GM23338 (cell line): ENCODE data around the gene ETNPPL. TPM values are rescaled to one million over a fixed set of nuclear protein-coding genes. Genes with fewer than 3 reads are reported as not detected.
A peak's percentile ranks its signal among the peaks of the same experiment; 100 is the strongest.

Experiments
- ATAC-seq: fragments of 200-7000 bp; cut with Tn5 transposase; 3 replicates; pipeline ENCODE4 v1.9.1; 2020
- DNase-seq: peaks from one replicate; pipeline ENCODE4 v3.0.0-alpha.2; 2015; ENCODE audit warnings: low spot score
- H2AFZ ChIP-seq: fragments of 200-600 bp; sonication (generic); 2 replicates; pipeline ENCODE4 v1.8.0; 2016; ENCODE audit warnings: antibody characterized with exemption, mild to moderate bottlenecking, moderate library complexity
- H3F3A ChIP-seq: fragments of 200-600 bp; sonication (generic); replicated peaks from 2 replicates; pipeline ENCODE4 v1.8.0; 2017; ENCODE audit warnings: antibody characterized with exemption, mixed run types, low read depth
- H3K27ac ChIP-seq: fragments of 200-600 bp; sonication (generic); 2 replicates; pipeline ENCODE4 v1.6.1; 2016; ENCODE audit warnings: low read depth
- H3K27me3 ChIP-seq: fragments of 200-600 bp; sonication (generic); 2 replicates; pipeline ENCODE4 v1.8.0; 2016; ENCODE audit warnings: mild to moderate bottlenecking, mixed run types, moderate library complexity; ENCODE audit not compliant: insufficient read depth
- H3K36me3 ChIP-seq: fragments of 200-600 bp; sonication (generic); 2 replicates; pipeline ENCODE4 v1.8.0; 2016; ENCODE audit warnings: mild to moderate bottlenecking; ENCODE audit not compliant: insufficient read depth
- H3K4me1 ChIP-seq: fragments of 200-600 bp; sonication (generic); 2 replicates; pipeline ENCODE4 v1.8.0; 2016; ENCODE audit warnings: mild to moderate bottlenecking, moderate library complexity; ENCODE audit not compliant: insufficient read depth
- H3K4me2 ChIP-seq: fragments of 200-600 bp; sonication (generic); 2 replicates; pipeline ENCODE4 v1.7.1; 2017; ENCODE audit warnings: mixed run types
- H3K4me3 ChIP-seq: fragments of 200-600 bp; sonication (generic); 2 replicates; pipeline ENCODE4 v1.6.1; 2016; ENCODE audit warnings: mixed run types
- H3K79me2 ChIP-seq: fragments of 200-600 bp; sonication (generic); replicated peaks from 2 replicates; pipeline ENCODE4 v1.8.0; 2017; ENCODE audit warnings: mild to moderate bottlenecking; ENCODE audit not compliant: insufficient read depth
- H3K9me2 ChIP-seq: fragments of 200-600 bp; sonication (generic); 2 replicates; pipeline ENCODE4 v1.8.0; 2017; ENCODE audit not compliant: insufficient read depth
- H4K20me1 ChIP-seq: fragments of 200-600 bp; sonication (generic); replicated peaks from 2 replicates; pipeline ENCODE4 v1.8.0; 2017; ENCODE audit warnings: mild to moderate bottlenecking; ENCODE audit not compliant: insufficient read depth
- H3K27ac Mint-ChIP-seq: 2 replicates; pipeline ENCODE4 v1.8.0; 2020; ENCODE audit warnings: inconsistent platforms, mild to moderate bottlenecking, moderate library complexity, mixed read lengths
- H3K27me3 Mint-ChIP-seq: 3 replicates; pipeline ENCODE4 v1.8.0; 2022; ENCODE audit warnings: low read depth, mild to moderate bottlenecking, moderate library complexity, mixed read lengths, inconsistent platforms; ENCODE audit not compliant: insufficient read depth, poor library complexity
- H3K36me3 Mint-ChIP-seq: 3 replicates; pipeline ENCODE4 v1.8.0; 2021; ENCODE audit warnings: low read depth, mild to moderate bottlenecking, inconsistent platforms, moderate library complexity, mixed read lengths
- H3K4me1 Mint-ChIP-seq: 3 replicates; pipeline ENCODE4 v1.8.0; 2020; ENCODE audit warnings: mild to moderate bottlenecking, inconsistent platforms, mixed read lengths
- H3K4me3 Mint-ChIP-seq: 3 replicates; pipeline ENCODE4 v1.8.0; 2021; ENCODE audit warnings: moderate library complexity, mild to moderate bottlenecking, inconsistent platforms, mixed read lengths
- H3K9me3 Mint-ChIP-seq: 3 replicates; pipeline ENCODE4 v1.8.0; 2020; ENCODE audit warnings: moderate library complexity, mild to moderate bottlenecking, inconsistent platforms, mixed read lengths
- POLR2AphosphoS5 ChIP-seq: IDR thresholded peaks from 2 replicates; pipeline ENCODE4 v1.6.1; 2016; ENCODE audit warnings: antibody characterized with exemption, low read depth
- polyA plus RNA-seq: library from polyadenylated mRNA; unstranded; fragments of >200 nt; fragmentation: Nextera tagmentation; extraction: Ambion mirVana; gene quantifications from 2 replicates; pipeline ENCODE4 v1.2.1, GENCODE V29; 2016
- total RNA-seq: library from RNA; depleted of rRNA; stranded (reverse); fragments of >200 nt; shearing (Covaris generic); gene quantifications from 2 replicates; pipeline ENCODE4 v1.2.3, GENCODE V29; 2014
- TF ChIP-seq, protein P1 (sequence below): fragments of 250-450 bp; sonication (Bioruptor Pico); IDR thresholded peaks from 2 replicates; pipeline ENCODE4 v1.5.0; 2020; ENCODE audit warnings: mild to moderate bottlenecking, moderate library complexity
- TF ChIP-seq, protein P2 (sequence below), 2 experiments: fragments of 200-600 bp in 1 of 2; sonication (generic) in 1 of 2; conservative IDR thresholded peaks; 2 replicates each; pipeline versions ENCODE4 v1.5.1 to v1.6.1; 2016 to 2017; ENCODE audit warnings: antibody characterized with exemption in 2 of 2, low read depth in 2 of 2, mild to moderate bottlenecking in 2 of 2, moderate library complexity in 1 of 2

Gene ETNPPL
- total and polyA plus RNA-seq, 2 experiments from 2014 or later: 1.2 to 1.5 TPM

GRCh38 chr4:108717386-108717785, 45.5 kb downstream of the ETNPPL start (continued):
- TF ChIP-seq, protein P1, sequence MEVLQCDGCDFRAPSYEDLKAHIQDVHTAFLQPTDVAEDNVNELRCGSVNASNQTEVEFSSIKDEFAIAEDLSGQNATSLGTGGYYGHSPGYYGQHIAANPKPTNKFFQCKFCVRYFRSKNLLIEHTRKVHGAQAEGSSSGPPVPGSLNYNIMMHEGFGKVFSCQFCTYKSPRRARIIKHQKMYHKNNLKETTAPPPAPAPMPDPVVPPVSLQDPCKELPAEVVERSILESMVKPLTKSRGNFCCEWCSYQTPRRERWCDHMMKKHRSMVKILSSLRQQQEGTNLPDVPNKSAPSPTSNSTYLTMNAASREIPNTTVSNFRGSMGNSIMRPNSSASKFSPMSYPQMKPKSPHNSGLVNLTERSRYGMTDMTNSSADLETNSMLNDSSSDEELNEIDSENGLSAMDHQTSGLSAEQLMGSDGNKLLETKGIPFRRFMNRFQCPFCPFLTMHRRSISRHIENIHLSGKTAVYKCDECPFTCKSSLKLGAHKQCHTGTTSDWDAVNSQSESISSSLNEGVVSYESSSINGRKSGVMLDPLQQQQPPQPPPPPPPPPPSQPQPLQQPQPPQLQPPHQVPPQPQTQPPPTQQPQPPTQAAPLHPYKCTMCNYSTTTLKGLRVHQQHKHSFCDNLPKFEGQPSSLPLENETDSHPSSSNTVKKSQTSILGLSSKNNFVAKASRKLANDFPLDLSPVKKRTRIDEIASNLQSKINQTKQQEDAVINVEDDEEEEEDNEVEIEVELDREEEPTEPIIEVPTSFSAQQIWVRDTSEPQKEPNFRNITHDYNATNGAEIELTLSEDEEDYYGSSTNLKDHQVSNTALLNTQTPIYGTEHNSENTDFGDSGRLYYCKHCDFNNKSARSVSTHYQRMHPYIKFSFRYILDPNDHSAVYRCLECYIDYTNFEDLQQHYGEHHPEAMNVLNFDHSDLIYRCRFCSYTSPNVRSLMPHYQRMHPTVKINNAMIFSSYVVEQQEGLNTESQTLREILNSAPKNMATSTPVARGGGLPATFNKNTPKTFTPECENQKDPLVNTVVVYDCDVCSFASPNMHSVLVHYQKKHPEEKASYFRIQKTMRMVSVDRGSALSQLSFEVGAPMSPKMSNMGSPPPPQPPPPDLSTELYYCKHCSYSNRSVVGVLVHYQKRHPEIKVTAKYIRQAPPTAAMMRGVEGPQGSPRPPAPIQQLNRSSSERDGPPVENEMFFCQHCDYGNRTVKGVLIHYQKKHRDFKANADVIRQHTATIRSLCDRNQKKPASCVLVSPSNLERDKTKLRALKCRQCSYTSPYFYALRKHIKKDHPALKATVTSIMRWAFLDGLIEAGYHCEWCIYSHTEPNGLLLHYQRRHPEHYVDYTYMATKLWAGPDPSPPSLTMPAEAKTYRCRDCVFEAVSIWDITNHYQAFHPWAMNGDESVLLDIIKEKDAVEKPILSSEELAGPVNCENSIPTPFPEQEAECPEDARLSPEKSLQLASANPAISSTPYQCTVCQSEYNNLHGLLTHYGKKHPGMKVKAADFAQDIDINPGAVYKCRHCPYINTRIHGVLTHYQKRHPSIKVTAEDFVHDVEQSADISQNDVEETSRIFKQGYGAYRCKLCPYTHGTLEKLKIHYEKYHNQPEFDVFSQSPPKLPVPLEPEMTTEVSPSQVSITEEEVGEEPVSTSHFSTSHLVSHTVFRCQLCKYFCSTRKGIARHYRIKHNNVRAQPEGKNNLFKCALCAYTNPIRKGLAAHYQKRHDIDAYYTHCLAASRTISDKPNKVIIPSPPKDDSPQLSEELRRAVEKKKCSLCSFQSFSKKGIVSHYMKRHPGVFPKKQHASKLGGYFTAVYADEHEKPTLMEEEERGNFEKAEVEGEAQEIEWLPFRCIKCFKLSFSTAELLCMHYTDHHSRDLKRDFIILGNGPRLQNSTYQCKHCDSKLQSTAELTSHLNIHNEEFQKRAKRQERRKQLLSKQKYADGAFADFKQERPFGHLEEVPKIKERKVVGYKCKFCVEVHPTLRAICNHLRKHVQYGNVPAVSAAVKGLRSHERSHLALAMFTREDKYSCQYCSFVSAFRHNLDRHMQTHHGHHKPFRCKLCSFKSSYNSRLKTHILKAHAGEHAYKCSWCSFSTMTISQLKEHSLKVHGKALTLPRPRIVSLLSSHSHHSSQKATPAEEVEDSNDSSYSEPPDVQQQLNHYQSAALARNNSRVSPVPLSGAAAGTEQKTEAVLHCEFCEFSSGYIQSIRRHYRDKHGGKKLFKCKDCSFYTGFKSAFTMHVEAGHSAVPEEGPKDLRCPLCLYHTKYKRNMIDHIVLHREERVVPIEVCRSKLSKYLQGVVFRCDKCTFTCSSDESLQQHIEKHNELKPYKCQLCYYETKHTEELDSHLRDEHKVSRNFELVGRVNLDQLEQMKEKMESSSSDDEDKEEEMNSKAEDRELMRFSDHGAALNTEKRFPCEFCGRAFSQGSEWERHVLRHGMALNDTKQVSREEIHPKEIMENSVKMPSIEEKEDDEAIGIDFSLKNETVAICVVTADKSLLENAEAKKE (CRISPR knock-in tag): no peak

GRCh38 chr4:108716340-108716739, 46.5 kb downstream of the ETNPPL start:
- Histone ChIP-seq H3K27me3 (no peaks in the 10 kb centered on the region), H3K4me2 (no peak overlapping the region), H4K20me1 (no peaks in the 10 kb centered on the region), H2AFZ (no peak overlapping the region; the same call in 1 of the 2 replicates), H3K4me1 (peaks cover 10% of the 10 kb centered on the region; the same call in 1 of the 2 replicates), H3K36me3 (no peaks in the 10 kb centered on the region), H3F3A (no peaks in the 10 kb centered on the region), H3K4me3 (no peak overlapping the region), H3K27ac (no peak overlapping the region), H3K9me2 (0 out of 2 replicates have a peak, but pooled peaks cover 2% of the 10 kb centered on the region), H3K79me2 (no peaks in the 10 kb centered on the region)
- Mint-ChIP-seq H3K36me3 (no peaks in the 10 kb centered on the region), H3K27me3 (no peaks in the 10 kb centered on the region), H3K4me3 (no peak overlapping the region), H3K27ac (no peak overlapping the region), H3K4me1 (peaks cover 18% of the 10 kb centered on the region; the same call in 2 of the 3 replicates), H3K9me3 (peaks cover 3% of the 10 kb centered on the region; the same call in 1 of the 3 replicates)
- ATAC-seq (no peak), DNase-seq (no peak)
- TF ChIP-seq, protein P2, sequence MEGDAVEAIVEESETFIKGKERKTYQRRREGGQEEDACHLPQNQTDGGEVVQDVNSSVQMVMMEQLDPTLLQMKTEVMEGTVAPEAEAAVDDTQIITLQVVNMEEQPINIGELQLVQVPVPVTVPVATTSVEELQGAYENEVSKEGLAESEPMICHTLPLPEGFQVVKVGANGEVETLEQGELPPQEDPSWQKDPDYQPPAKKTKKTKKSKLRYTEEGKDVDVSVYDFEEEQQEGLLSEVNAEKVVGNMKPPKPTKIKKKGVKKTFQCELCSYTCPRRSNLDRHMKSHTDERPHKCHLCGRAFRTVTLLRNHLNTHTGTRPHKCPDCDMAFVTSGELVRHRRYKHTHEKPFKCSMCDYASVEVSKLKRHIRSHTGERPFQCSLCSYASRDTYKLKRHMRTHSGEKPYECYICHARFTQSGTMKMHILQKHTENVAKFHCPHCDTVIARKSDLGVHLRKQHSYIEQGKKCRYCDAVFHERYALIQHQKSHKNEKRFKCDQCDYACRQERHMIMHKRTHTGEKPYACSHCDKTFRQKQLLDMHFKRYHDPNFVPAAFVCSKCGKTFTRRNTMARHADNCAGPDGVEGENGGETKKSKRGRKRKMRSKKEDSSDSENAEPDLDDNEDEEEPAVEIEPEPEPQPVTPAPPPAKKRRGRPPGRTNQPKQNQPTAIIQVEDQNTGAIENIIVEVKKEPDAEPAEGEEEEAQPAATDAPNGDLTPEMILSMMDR (conservative IDR thresholded peaks at IDR 0.05; ENCODE audit: low read depth in 2 of 2): peak in 1 of 2 experiments; percentile 12; a peak in 1 of 4 replicates
- no peak for TF ChIP-seq POLR2AphosphoS5
